Measurements from ENCODE around the gene EYA2.

Gene EYA2

DNA sequence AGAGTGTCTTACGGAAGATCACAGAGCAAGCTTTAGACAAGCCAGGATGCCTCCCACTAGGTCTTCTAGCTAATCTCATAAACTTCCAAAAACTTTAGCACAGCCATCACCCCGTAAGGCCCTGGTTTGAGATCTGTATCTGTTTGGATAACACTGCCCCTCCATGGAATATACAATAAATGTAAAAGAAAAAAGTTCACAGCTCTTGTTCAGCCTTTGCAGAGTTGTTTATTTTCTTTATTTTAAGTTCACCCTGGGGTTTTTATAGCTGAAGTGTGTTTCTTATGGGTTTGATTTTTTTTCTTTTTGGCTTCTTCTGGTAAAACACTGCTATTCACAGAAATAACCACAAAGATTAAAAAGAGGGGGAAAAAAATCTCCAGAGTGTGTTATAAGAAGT, 125.6 kb downstream of the EYA2 start:
- H3K4me2 ChIP-seq: no peak overlapping the region
- no peak overlapping the region for H3K27ac ChIP-seq
- no peaks in the 10 kb centered on the region for H3K79me2 ChIP-seq (ENCODE audit: insufficient read depth, low read depth)
- H4K20me1 ChIP-seq (ENCODE audit: insufficient read depth): no peaks in the 10 kb centered on the region
- no peaks in the 10 kb centered on the region for H3K27me3 ChIP-seq (ENCODE audit: insufficient read depth, low read depth)
- H3K4me3 ChIP-seq (IDR thresholded peaks at IDR 0.05; ENCODE audit: insufficient read depth, low read depth, low read length): no peak overlapping the region
- TF ChIP-seq, protein P1, sequence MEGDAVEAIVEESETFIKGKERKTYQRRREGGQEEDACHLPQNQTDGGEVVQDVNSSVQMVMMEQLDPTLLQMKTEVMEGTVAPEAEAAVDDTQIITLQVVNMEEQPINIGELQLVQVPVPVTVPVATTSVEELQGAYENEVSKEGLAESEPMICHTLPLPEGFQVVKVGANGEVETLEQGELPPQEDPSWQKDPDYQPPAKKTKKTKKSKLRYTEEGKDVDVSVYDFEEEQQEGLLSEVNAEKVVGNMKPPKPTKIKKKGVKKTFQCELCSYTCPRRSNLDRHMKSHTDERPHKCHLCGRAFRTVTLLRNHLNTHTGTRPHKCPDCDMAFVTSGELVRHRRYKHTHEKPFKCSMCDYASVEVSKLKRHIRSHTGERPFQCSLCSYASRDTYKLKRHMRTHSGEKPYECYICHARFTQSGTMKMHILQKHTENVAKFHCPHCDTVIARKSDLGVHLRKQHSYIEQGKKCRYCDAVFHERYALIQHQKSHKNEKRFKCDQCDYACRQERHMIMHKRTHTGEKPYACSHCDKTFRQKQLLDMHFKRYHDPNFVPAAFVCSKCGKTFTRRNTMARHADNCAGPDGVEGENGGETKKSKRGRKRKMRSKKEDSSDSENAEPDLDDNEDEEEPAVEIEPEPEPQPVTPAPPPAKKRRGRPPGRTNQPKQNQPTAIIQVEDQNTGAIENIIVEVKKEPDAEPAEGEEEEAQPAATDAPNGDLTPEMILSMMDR (conservative IDR thresholded peaks at IDR 0.05; ENCODE audit: low read depth, low read length): no peak
- H2AFZ ChIP-seq (ENCODE audit: low read depth): no peak overlapping the region
- H3K36me3 ChIP-seq (ENCODE audit: insufficient read depth): no peaks in the 10 kb centered on the region; the same call in 1 of the 2 replicates
- H3K4me1 ChIP-seq (ENCODE audit: low read depth, poor library complexity, severe bottlenecking): no peaks in the 10 kb centered on the region
- no peak overlapping the region for H3K9ac ChIP-seq

DNA sequence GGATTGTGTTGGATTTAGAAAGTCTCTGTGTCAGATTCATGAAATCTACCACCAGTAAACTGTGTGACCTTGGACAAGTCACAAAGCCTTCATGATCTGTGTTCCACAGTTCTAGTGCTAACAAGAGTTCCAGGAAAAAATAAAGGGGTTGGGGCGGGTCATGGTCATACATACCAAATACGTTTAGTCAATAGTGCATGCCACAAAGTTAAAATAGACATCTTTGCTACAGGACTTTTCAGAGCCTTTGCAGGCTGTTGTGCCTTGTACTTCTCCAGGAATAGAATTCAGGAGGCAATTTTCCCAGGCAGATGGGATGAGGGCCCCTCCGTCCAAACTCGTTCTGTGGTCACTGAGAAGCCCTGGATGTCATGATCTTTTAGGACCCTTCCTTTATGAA, 127.2 kb downstream of the EYA2 start:
- no peak overlapping the region for H3K27ac ChIP-seq
- no peaks in the 10 kb centered on the region for H3K27me3 ChIP-seq (ENCODE audit: insufficient read depth, low read depth)
- no peak overlapping the region for H3K9ac ChIP-seq
- H3K36me3 ChIP-seq (ENCODE audit: insufficient read depth): no peaks in the 10 kb centered on the region; the same call in 1 of the 2 replicates
- no peak overlapping the region for H2AFZ ChIP-seq (ENCODE audit: low read depth)
- no peak overlapping the region for H3K4me3 ChIP-seq (IDR thresholded peaks at IDR 0.05; ENCODE audit: insufficient read depth, low read depth, low read length)
- TF ChIP-seq, protein P1 (conservative IDR thresholded peaks at IDR 0.05; ENCODE audit: low read depth, low read length): no peak
- H4K20me1 ChIP-seq (ENCODE audit: insufficient read depth): no peaks in the 10 kb centered on the region
- no peak overlapping the region for H3K4me2 ChIP-seq
- H3K79me2 ChIP-seq (ENCODE audit: insufficient read depth, low read depth): no peaks in the 10 kb centered on the region
- H3K4me1 ChIP-seq (ENCODE audit: low read depth, poor library complexity, severe bottlenecking): no peaks in the 10 kb centered on the region

DNA sequence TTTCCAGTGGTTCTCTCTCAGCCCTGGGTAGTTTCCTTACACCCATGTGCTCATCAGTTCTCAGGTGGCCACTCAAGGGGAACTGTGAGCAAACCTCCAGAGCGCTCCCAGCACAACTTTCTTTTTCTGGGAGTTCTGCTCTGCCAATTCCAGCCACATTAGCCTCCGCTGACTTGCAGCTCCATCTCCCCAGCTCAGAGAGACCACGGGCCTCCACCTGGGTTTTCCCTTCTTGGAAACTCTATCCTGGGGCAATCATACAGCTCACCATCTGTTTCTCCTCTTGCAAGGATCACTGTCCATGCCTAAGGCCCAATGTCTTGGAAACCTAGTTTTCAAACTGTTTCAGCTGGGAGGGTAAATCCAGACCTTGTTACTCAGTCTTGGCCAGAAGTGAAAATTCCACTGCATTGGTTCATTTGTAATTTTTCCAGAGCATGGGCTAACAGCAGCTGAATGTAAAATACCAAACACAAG, 129.9 kb downstream of the EYA2 start:
- H3K27ac ChIP-seq: no peak overlapping the region
- TF ChIP-seq, protein P1 (conservative IDR thresholded peaks at IDR 0.05; ENCODE audit: low read depth, low read length): no peak
- H3K4me1 ChIP-seq (ENCODE audit: low read depth, poor library complexity, severe bottlenecking): no peaks in the 10 kb centered on the region
- no peaks in the 10 kb centered on the region for H3K27me3 ChIP-seq (ENCODE audit: insufficient read depth, low read depth)
- no peak overlapping the region for H3K9ac ChIP-seq
- H3K79me2 ChIP-seq (ENCODE audit: insufficient read depth, low read depth): no peaks in the 10 kb centered on the region
- no peaks in the 10 kb centered on the region for H4K20me1 ChIP-seq (ENCODE audit: insufficient read depth)
- no peak overlapping the region for H2AFZ ChIP-seq (ENCODE audit: low read depth)
- peaks cover 4% of the 10 kb centered on the region; the same call in 1 of the 2 replicates for H3K36me3 ChIP-seq (ENCODE audit: insufficient read depth)
- H3K4me3 ChIP-seq (IDR thresholded peaks at IDR 0.05; ENCODE audit: insufficient read depth, low read depth, low read length): no peak overlapping the region
- H3K4me2 ChIP-seq: no peak overlapping the region

DNA sequence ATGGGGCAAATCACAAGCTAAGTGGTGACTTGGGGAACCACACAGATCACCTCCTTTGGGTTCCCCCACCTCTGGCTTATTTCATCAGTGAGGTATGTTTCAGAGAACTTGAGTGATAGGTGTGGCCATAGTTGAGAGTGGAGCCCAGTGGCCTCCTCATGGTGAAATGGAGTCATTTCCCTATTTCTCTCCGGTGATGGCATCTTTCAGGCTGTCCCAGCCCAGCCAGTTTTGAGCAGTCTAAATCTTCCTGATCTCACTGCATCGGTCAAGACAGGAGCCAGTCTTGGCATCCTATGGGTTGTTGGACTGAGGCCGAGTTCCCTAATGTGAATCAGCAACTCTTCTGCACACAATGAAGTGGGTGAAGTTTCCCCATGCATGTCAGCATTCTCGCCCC, 132.4 kb downstream of the EYA2 start:
- no peak overlapping the region for H3K9ac ChIP-seq
- no peaks in the 10 kb centered on the region for H3K4me1 ChIP-seq (ENCODE audit: low read depth, poor library complexity, severe bottlenecking)
- H4K20me1 ChIP-seq (ENCODE audit: insufficient read depth): no peaks in the 10 kb centered on the region
- H2AFZ ChIP-seq (ENCODE audit: low read depth): no peak overlapping the region
- H3K79me2 ChIP-seq (ENCODE audit: insufficient read depth, low read depth): no peaks in the 10 kb centered on the region
- no peak overlapping the region for H3K27ac ChIP-seq
- H3K36me3 ChIP-seq (ENCODE audit: insufficient read depth): peaks cover 4% of the 10 kb centered on the region; the same call in 1 of the 2 replicates
- H3K27me3 ChIP-seq (ENCODE audit: insufficient read depth, low read depth): no peaks in the 10 kb centered on the region
- TF ChIP-seq, protein P1 (conservative IDR thresholded peaks at IDR 0.05; ENCODE audit: low read depth, low read length): no peak
- no peak overlapping the region for H3K4me2 ChIP-seq
- H3K4me3 ChIP-seq (IDR thresholded peaks at IDR 0.05; ENCODE audit: insufficient read depth, low read depth, low read length): no peak overlapping the region

Measured in KMS-11 (cell line).